Astrocyte of the hippocampus (primary cell): ENCODE results near the gene RPSA.
"Not testable (repeated sequence)": the region's sequence is repeated elsewhere in the genome, so short reads cannot be mapped to it uniquely, and the experiment has no call there.

Source experiments
- DNase-seq: peaks from one replicate; pipeline ENCODE4 v3.0.0; 2011; ENCODE audit warnings: low read depth, low spot score

The RPSA gene

GRCh38 chr3:39419742-39420315, 13.3 kb downstream of the RPSA start:
- DNase-seq: no peak

GRCh38 chr3:39420543-39420942, 14.0 kb downstream of the RPSA start:
- DNase-seq: no peak

- DNase-seq: no peak
Measured at GRCh38 chr3:39423436-39423970, 17.0 kb downstream of the RPSA start.

GRCh38 chr3:39426312-39426711, 19.8 kb downstream of the RPSA start:
- DNase-seq: no peak

GRCh38 chr3:39427506-39427905, 21.0 kb downstream of the RPSA start:
- DNase-seq: no peak

- DNase-seq: peak; percentile 20
Measured at GRCh38 chr3:39428745-39429201, 22.3 kb downstream of the RPSA start.

GRCh38 chr3:39429466-39429865, 22.9 kb downstream of the RPSA start:
- peak; percentile 70 for DNase-seq

- no peak for DNase-seq
Measured at GRCh38 chr3:39432342-39432741, 25.8 kb downstream of the RPSA start.

GRCh38 chr3:39433642-39434041, 27.1 kb downstream of the RPSA start:
- DNase-seq: peak; percentile 47

GRCh38 chr3:39434574-39434973, 28.1 kb downstream of the RPSA start:
- DNase-seq: no peak

GRCh38 chr3:39435006-39435748, 28.7 kb downstream of the RPSA start:
- DNase-seq: no peak

- DNase-seq: no peak
Measured at GRCh38 chr3:39438880-39439279, 32.4 kb downstream of the RPSA start.

- DNase-seq: no peak
Measured at GRCh38 chr3:39440316-39440715, 33.8 kb downstream of the RPSA start.

GRCh38 chr3:39443530-39443929, 37.0 kb downstream of the RPSA start:
- DNase-seq: no peak

- DNase-seq: no peak
Measured at GRCh38 chr3:39445927-39446326, 39.4 kb downstream of the RPSA start.

GRCh38 chr3:39446444-39446843, 39.9 kb downstream of the RPSA start:
- no peak for DNase-seq

GRCh38 chr3:39447637-39448483, 41.3 kb downstream of the RPSA start:
- DNase-seq: peak; percentile 89

- DNase-seq: no peak
Measured at GRCh38 chr3:39448506-39449233, 42.1 kb downstream of the RPSA start.

- no peak for DNase-seq
Measured at GRCh38 chr3:39449796-39450195, 43.3 kb downstream of the RPSA start.

- DNase-seq: no peak
Measured at GRCh38 chr3:39453134-39453533, 46.6 kb downstream of the RPSA start.

GRCh38 chr3:39453872-39454271, 47.4 kb downstream of the RPSA start:
- DNase-seq: not testable (repeated sequence)
